Thyroid gland (tissue), 4 donors: ENCODE measurements around the gene KIAA0040. TPM values are rescaled to one million over a fixed set of nuclear protein-coding genes. Genes with fewer than 3 reads are reported as not detected.

ENCODE experiments used
- DNase-seq, 2 donors: peaks; one replicate each; pipeline ENCODE4 v3.0.0-alpha.2; 2019
- H3K27ac ChIP-seq, 3 donors: fragments of 200-600 bp; sonication (generic); 1 replicate in 2 of 3; 2 replicates in 1 of 3; pipeline ENCODE4 v1.5.1; 2016 to 2019; ENCODE audit warnings: mild to moderate bottlenecking in 1 of 3, moderate library complexity in 1 of 3
- H3K27me3 ChIP-seq: fragments of 200-600 bp; sonication (generic); one replicate; pipeline ENCODE4 v1.5.1; 2019
- H3K36me3 ChIP-seq, 2 donors: fragments of 200-600 bp; sonication (generic); one replicate each; pipeline ENCODE4 v1.5.1; 2016 to 2019
- H3K4me1 ChIP-seq, 2 donors: fragments of 200-600 bp; sonication (generic); one replicate each; pipeline ENCODE4 v1.5.1; 2017 to 2019
- H3K4me3 ChIP-seq, 3 donors: fragments of 200-600 bp; sonication (generic); replicated peaks in 1 of 3; 1 replicate in 2 of 3; 2 replicates in 1 of 3; pipeline ENCODE4 v1.5.1; 2016; ENCODE audit warnings: mild to moderate bottlenecking in 1 of 3
- H3K9me3 ChIP-seq: fragments of 200-600 bp; sonication (generic); one replicate; pipeline ENCODE4 v1.5.1; 2017
- POLR2A ChIP-seq, 2 donors: fragments of 450-650 bp; IDR thresholded peaks; one replicate each; pipeline ENCODE4 v1.6.1; 2017; ENCODE audit warnings: antibody characterized with exemption in 2 of 2, mild to moderate bottlenecking in 2 of 2, moderate library complexity in 1 of 2
- whole genome bisulfite sequencing, 2 donors: methylation state at CpG; one replicate each; pipeline ENCODE4 v1.1.5; 2017; 5-methylcytosine and 5-hydroxymethylcytosine counted together
- intact Hi-C: fragments of 100-400 bp; cut with DNase I; formaldehyde crosslinking; loops from one replicate; pipeline ENCODE4 v1.15.1; 2023
- total RNA-seq, 4 donors: library from RNA; depleted of rRNA; stranded (reverse); fragments of >200 nt; gene quantifications; one replicate each; pipeline ENCODE4 v1.2.3, GENCODE V29; 2016
- TF ChIP-seq, protein P1 (sequence below), 6 experiments: fragments of 200-600 bp in 3 of 6; fragments of 450-650 bp in 3 of 6; sonication (generic) in 3 of 6; IDR thresholded peaks; one replicate each; pipeline ENCODE4 v1.5.1; 2016 to 2019; ENCODE audit warnings: antibody characterized with exemption in 6 of 6, mild to moderate bottlenecking in 2 of 6, inconsistent platforms in 1 of 6, moderate library complexity in 1 of 6

KIAA0040 gene
- total RNA-seq, 4 donors from 2014 or later, result 15.5 to 28.4 (median 16.8) TPM

DNA sequence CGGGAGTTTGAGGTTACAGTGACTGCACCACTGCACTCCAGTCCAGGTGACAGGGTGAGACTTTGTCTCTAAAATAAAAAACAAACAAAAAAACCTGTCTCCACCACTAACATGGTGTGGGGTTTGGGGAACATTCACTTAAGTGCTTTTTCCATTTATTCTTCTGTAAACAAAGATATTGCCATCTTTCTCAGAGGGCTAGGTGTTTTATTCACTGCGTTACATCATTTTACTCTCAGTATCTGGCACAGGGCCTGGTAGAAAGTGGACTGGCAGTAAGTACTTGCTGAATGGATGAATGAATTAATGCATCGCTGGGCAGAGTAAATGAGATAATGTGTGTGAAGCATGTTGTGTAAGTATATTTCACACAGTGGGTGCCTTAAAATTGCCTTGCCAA is 20.1 kb downstream of the KIAA0040 start:
- H3K4me3 ChIP-seq, result no peak overlapping the region
- intact Hi-C loops, result no loop called here
- no peaks in the 10 kb centered on the region for H3K4me1 ChIP-seq
- TF ChIP-seq POLR2A (IDR thresholded peaks at IDR 0.05), result no peak
- TF ChIP-seq, protein P1, sequence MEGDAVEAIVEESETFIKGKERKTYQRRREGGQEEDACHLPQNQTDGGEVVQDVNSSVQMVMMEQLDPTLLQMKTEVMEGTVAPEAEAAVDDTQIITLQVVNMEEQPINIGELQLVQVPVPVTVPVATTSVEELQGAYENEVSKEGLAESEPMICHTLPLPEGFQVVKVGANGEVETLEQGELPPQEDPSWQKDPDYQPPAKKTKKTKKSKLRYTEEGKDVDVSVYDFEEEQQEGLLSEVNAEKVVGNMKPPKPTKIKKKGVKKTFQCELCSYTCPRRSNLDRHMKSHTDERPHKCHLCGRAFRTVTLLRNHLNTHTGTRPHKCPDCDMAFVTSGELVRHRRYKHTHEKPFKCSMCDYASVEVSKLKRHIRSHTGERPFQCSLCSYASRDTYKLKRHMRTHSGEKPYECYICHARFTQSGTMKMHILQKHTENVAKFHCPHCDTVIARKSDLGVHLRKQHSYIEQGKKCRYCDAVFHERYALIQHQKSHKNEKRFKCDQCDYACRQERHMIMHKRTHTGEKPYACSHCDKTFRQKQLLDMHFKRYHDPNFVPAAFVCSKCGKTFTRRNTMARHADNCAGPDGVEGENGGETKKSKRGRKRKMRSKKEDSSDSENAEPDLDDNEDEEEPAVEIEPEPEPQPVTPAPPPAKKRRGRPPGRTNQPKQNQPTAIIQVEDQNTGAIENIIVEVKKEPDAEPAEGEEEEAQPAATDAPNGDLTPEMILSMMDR (IDR thresholded peaks at IDR 0.05), result no peak
- 87 to 92% methylated on average over 3 of the region's 3 CpGs for WGBS, 2 donors
- H3K36me3 ChIP-seq, result peaks cover 0 to 2% of the 10 kb centered on the region in 2 donors
- no peaks in the 10 kb centered on the region for H3K9me3 ChIP-seq
- no peak for DNase-seq
- H3K27me3 ChIP-seq, result no peaks in the 10 kb centered on the region
- H3K27ac ChIP-seq, result no peak overlapping the region

- intact Hi-C loops, result no loop called here
- no peak for TF ChIP-seq POLR2A (IDR thresholded peaks at IDR 0.05)
- TF ChIP-seq, protein P1 (IDR thresholded peaks at IDR 0.05), result no peak
- H3K4me3 ChIP-seq, result no peak overlapping the region
- H3K27me3 ChIP-seq, result no peaks in the 10 kb centered on the region
- peaks cover 4 to 5% of the 10 kb centered on the region in 2 donors for H3K36me3 ChIP-seq
- H3K27ac ChIP-seq, result no peak overlapping the region
- DNase-seq, result no peak
- H3K9me3 ChIP-seq, result no peaks in the 10 kb centered on the region
- 92 to 94% methylated on average over 9 of the region's 9 CpGs for WGBS, 2 donors
- H3K4me1 ChIP-seq, result no peaks in the 10 kb centered on the region
These were observed 21.3 kb downstream of the KIAA0040 start for GRCh38 chr1:175171036-175171913.

- no peaks in the 10 kb centered on the region for H3K4me1 ChIP-seq
- no peaks in the 10 kb centered on the region for H3K27me3 ChIP-seq
- H3K27ac ChIP-seq, result no peak overlapping the region
- intact Hi-C loops, result no loop called here
- no peak for DNase-seq
- no peaks in the 10 kb centered on the region for H3K9me3 ChIP-seq
- TF ChIP-seq, protein P1 (IDR thresholded peaks at IDR 0.05), result no peak
- no peak for TF ChIP-seq POLR2A (IDR thresholded peaks at IDR 0.05)
- H3K36me3 ChIP-seq, result peaks cover 14 to 23% of the 10 kb centered on the region in 2 donors
- H3K4me3 ChIP-seq, result no peak overlapping the region
- 85% methylated on average over 6 of the region's 6 CpGs for WGBS, 2 donors
These were observed 23.1 kb downstream of the KIAA0040 start for GRCh38 chr1:175169286-175170018.

- no peaks in the 10 kb centered on the region for H3K9me3 ChIP-seq
- H3K36me3 ChIP-seq, result peaks cover 14 to 29% of the 10 kb centered on the region in 2 donors
- no peaks in the 10 kb centered on the region for H3K4me1 ChIP-seq
- intact Hi-C loops, result no loop called here
- TF ChIP-seq, protein P1 (IDR thresholded peaks at IDR 0.05), result no peak
- TF ChIP-seq POLR2A (IDR thresholded peaks at IDR 0.05), result no peak
- DNase-seq, result no peak
- 92 to 98% methylated on average over 4 of the region's 4 CpGs for WGBS, 2 donors
- H3K27ac ChIP-seq, result no peak overlapping the region
- no peaks in the 10 kb centered on the region for H3K27me3 ChIP-seq
- H3K4me3 ChIP-seq, result no peak overlapping the region
These were observed 23.8 kb downstream of the KIAA0040 start for GRCh38 chr1:175168782-175169181.

DNA sequence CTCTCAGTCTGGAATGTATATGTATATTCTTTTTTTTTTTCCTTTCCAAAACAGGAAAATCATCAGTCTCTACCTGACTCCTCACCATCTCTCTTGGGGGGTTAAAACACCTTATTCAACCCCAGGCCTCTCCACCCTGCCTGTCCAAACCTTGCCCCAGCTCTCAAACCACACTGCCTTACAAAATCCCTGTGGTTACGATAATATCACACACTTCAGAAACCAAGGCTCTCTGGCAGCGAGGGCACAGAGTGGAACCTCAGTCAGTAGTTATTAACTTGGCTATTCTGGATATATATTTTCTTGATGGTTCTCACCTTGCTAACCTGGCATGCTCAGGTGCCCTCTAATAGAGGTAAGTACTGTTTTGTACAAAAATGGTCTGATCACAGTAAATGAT is 24.7 kb downstream of the KIAA0040 start:
- H3K4me1 ChIP-seq, result no peaks in the 10 kb centered on the region
- intact Hi-C loops, result no loop called here
- H3K27ac ChIP-seq, result no peak overlapping the region
- no peaks in the 10 kb centered on the region for H3K27me3 ChIP-seq
- no peaks in the 10 kb centered on the region for H3K9me3 ChIP-seq
- no peak for DNase-seq
- no peak overlapping the region for H3K4me3 ChIP-seq
- H3K36me3 ChIP-seq, result peaks cover 14 to 29% of the 10 kb centered on the region in 2 donors
- 57 to 78% methylated on average over 2 of the region's 2 CpGs for WGBS, 2 donors
- TF ChIP-seq, protein P1 (IDR thresholded peaks at IDR 0.05), result no peak
- TF ChIP-seq POLR2A (IDR thresholded peaks at IDR 0.05), result no peak
